ENCODE data around the gene HS3ST5. TPM values are rescaled to one million over a fixed set of nuclear protein-coding genes. Genes with fewer than 3 reads are reported as not detected.

Gene HS3ST5
- total RNA-seq, 1 experiment from 2014 or later, result 0.09 TPM

DNA sequence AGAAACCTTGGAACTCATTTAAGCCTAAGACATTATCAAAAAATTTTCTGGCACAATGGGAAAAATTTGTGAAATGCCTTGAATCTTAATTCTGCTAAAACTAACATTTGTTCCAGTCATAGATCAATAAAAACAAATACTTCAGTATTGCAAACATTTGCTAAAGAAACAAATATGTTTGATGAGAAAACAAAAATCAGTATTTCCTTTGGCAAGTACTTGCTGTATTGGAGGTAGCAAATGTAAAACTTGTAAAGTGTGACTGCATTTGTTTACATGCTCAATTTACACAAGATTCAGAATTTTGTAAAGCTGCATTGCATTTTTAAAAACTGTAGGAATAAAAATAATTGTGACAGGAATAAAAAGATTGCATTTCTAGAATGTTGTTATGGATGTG lies 183.1 kb downstream of the HS3ST5 start:
- Histone ChIP-seq H3F3A (ENCODE audit: insufficient read depth, low read depth) (no peaks in the 10 kb centered on the region), H3K36me3 (ENCODE audit: low read depth) (no peaks in the 10 kb centered on the region), H3K79me2 (ENCODE audit: low read depth) (no peaks in the 10 kb centered on the region), H4K20me1 (ENCODE audit: insufficient read depth) (no peaks in the 10 kb centered on the region), H3K27me3 (ENCODE audit: insufficient read depth, low read depth) (no peaks in the 10 kb centered on the region), H3K27ac (no peak overlapping the region), H3K4me1 (replicated peaks; ENCODE audit: insufficient read depth) (no peaks in the 10 kb centered on the region), H3K9me2 (ENCODE audit: insufficient read depth) (no peaks in the 10 kb centered on the region), H3K9me3 (ENCODE audit: insufficient read depth, low read depth) (no peaks in the 10 kb centered on the region), H3K4me3 (no peak overlapping the region), H3K4me2 (no peak overlapping the region), H2AFZ (no peak overlapping the region)
- POLR2A ChIA-PET (ENCODE audit: unreplicated experiment), result no interaction called here
- TF ChIP-seq, protein P1, sequence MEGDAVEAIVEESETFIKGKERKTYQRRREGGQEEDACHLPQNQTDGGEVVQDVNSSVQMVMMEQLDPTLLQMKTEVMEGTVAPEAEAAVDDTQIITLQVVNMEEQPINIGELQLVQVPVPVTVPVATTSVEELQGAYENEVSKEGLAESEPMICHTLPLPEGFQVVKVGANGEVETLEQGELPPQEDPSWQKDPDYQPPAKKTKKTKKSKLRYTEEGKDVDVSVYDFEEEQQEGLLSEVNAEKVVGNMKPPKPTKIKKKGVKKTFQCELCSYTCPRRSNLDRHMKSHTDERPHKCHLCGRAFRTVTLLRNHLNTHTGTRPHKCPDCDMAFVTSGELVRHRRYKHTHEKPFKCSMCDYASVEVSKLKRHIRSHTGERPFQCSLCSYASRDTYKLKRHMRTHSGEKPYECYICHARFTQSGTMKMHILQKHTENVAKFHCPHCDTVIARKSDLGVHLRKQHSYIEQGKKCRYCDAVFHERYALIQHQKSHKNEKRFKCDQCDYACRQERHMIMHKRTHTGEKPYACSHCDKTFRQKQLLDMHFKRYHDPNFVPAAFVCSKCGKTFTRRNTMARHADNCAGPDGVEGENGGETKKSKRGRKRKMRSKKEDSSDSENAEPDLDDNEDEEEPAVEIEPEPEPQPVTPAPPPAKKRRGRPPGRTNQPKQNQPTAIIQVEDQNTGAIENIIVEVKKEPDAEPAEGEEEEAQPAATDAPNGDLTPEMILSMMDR (conservative IDR thresholded peaks at IDR 0.05), result no peak
- no peak for TF ChIP-seq EZH2 (IDR thresholded peaks at IDR 0.05; ENCODE audit: low read depth)
- intact Hi-C loops (cut with micrococcal nuclease; ENCODE audit: unreplicated experiment), result no loop called here
- DNase-seq, result no peak
- CTCF ChIA-PET, result no interaction called here
- no TSS peak for BruUV-seq (replicated peaks)

DNA sequence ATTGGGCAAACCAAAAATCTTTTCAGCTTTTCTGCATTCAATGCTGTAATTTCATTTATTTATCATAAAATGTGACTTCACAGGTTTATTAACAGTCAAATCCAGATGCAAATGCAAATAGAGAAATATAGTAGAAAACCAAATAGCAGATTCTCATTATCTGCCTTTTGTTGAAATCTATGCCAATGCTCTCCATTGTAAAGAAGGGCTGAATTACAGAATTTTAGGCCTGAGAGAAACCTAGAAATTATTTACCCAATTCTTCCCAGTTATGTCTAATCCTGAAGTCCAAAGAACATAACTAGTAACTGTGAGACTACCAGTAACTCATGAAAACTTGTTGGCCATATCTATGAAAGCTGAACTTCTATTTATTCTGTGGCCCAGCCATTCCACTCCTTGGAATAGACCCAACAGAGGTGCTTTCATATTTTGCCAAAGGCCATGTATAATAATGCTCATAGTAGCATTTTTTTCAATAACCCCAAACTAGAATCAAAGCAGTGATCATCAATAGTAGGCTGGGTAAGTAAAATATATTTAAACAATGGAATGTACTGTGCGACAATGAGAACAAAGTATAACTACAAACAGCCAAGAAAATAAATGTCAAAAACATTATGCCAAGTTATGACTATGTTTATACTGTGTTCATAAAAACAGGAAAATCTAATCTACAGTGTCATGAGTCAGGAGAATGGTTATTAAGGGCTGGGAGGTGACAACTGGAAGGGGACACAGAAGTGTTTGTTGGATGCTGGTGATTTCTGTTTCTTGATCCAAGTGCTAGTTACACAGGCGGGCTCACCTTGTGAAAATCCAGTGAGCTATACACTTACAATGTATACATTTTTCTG lies 183.8 kb downstream of the HS3ST5 start:
- POLR2A ChIA-PET (ENCODE audit: unreplicated experiment), result no interaction called here
- Histone ChIP-seq H3K27ac (no peak overlapping the region), H3K4me1 (replicated peaks; ENCODE audit: insufficient read depth) (no peaks in the 10 kb centered on the region), H3K36me3 (ENCODE audit: low read depth) (no peaks in the 10 kb centered on the region), H3K4me3 (no peak overlapping the region), H2AFZ (no peak overlapping the region), H3F3A (ENCODE audit: insufficient read depth, low read depth) (no peaks in the 10 kb centered on the region), H3K4me2 (no peak overlapping the region), H3K9me2 (ENCODE audit: insufficient read depth) (no peaks in the 10 kb centered on the region), H3K27me3 (ENCODE audit: insufficient read depth, low read depth) (no peaks in the 10 kb centered on the region), H3K9me3 (ENCODE audit: insufficient read depth, low read depth) (no peaks in the 10 kb centered on the region), H3K79me2 (ENCODE audit: low read depth) (no peaks in the 10 kb centered on the region), H4K20me1 (ENCODE audit: insufficient read depth) (no peaks in the 10 kb centered on the region)
- DNase-seq, result no peak
- intact Hi-C loops (cut with micrococcal nuclease; ENCODE audit: unreplicated experiment), result no loop called here
- TF ChIP-seq EZH2 (IDR thresholded peaks at IDR 0.05; ENCODE audit: low read depth), result no peak
- TF ChIP-seq, protein P1 (conservative IDR thresholded peaks at IDR 0.05), result no peak
- CTCF ChIA-PET, result no interaction called here
- no TSS peak for BruUV-seq (replicated peaks)

DNA sequence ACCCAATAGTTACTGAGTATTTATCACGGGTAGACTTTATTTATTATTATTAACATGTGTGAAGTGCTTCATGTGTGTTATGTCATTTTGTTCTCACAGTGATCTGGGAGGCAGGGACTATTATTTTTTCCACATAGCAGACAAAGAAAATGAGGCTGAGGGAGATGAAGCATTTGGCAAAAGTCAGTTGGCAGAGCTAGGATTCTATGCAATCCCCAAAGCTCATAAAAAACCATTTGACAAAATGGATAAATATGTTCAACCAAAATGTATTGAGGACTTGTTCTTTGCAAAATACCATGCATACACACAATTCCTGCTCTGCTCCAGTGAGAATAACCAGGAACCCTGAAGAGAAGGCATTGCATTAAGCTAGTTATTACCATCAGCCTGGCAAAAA lies 184.4 kb downstream of the HS3ST5 start:
- H3K4me1 ChIP-seq (replicated peaks; ENCODE audit: insufficient read depth), result no peaks in the 10 kb centered on the region
- no peaks in the 10 kb centered on the region for H3K27me3 ChIP-seq (ENCODE audit: insufficient read depth, low read depth)
- no peak overlapping the region for H3K27ac ChIP-seq
- H3K4me3 ChIP-seq, result no peak overlapping the region
- H4K20me1 ChIP-seq (ENCODE audit: insufficient read depth), result no peaks in the 10 kb centered on the region
- BruUV-seq (replicated peaks), result no TSS peak
- no peak overlapping the region for H2AFZ ChIP-seq
- POLR2A ChIA-PET (ENCODE audit: unreplicated experiment), result no interaction called here
- no peaks in the 10 kb centered on the region for H3K79me2 ChIP-seq (ENCODE audit: low read depth)
- H3F3A ChIP-seq (ENCODE audit: insufficient read depth, low read depth), result no peaks in the 10 kb centered on the region
- H3K9me2 ChIP-seq (ENCODE audit: insufficient read depth), result no peaks in the 10 kb centered on the region
- TF ChIP-seq, protein P1 (conservative IDR thresholded peaks at IDR 0.05), result no peak
- TF ChIP-seq EZH2 (IDR thresholded peaks at IDR 0.05; ENCODE audit: low read depth), result no peak
- H3K9me3 ChIP-seq (ENCODE audit: insufficient read depth, low read depth), result no peaks in the 10 kb centered on the region
- no peak for DNase-seq
- intact Hi-C loops (cut with micrococcal nuclease; ENCODE audit: unreplicated experiment), result no loop called here
- H3K36me3 ChIP-seq (ENCODE audit: low read depth), result no peaks in the 10 kb centered on the region
- CTCF ChIA-PET, result no interaction called here
- no peak overlapping the region for H3K4me2 ChIP-seq

Data from PC-9 (cell line).